ENCODE data around the gene TSPAN6. TPM values are rescaled to one million over a fixed set of nuclear protein-coding genes. Genes with fewer than 3 reads are reported as not detected.
A peak's percentile ranks its signal among the peaks of the same experiment; 100 is the strongest.

The TSPAN6 gene
- total and polyA plus RNA-seq, 2 of the 13 experiments (the other 11 are each of a cell fraction or from before 2014, with no cell fraction given) = 78.9 to 133 TPM

DNA sequence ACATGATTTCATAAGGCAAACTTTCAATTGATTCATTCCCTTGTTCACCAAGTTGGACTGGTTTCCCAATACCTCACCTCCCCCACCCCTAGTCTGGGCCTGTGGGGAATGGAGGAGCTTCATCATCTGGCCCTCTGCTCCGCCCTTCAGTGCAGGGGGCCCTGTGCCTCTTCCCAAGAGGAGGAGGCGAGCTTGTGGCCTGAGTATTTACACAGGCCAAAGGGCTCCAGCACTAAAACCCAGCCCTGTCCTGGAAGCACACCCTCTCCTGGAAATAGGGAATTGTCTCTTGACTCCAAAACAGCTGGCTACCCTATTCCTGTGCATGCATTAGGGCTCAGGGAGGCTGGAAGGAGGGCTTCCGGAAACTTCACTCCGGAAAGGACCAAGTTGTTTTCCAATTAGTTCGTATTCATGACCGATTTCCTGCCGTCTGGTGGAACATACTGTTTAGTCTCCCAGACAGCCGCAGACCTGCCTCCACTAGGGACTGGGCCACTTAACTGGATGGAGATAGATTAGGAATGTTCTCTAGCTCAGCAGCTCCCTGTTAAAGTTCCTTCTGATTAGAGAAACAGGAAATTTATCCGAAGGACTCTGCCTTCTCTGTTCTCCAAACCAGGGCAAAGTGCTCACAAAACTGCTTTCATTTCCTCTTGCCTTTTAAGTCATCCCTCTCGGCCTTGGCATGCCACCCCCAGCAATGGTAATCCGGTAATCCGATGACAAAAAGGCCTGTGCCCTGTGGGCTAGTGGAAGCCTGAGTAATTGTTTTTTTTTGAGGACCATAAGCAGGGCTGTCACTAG lies 13.1 kb upstream of the TSPAN6 start (continued):
- TF ChIP-seq, protein P1, sequence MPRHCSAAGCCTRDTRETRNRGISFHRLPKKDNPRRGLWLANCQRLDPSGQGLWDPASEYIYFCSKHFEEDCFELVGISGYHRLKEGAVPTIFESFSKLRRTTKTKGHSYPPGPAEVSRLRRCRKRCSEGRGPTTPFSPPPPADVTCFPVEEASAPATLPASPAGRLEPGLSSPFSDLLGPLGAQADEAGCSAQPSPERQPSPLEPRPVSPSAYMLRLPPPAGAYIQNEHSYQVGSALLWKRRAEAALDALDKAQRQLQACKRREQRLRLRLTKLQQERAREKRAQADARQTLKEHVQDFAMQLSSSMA (CRISPR knock-in tag; IDR thresholded peaks at IDR 0.05) = no peak
- TF ChIP-seq NFIC (IDR thresholded peaks at IDR 0.05; ENCODE audit: low read length) (no peak), ZNF547 (CRISPR knock-in tag; IDR thresholded peaks at IDR 0.05) (no peak), ZNF607 (CRISPR knock-in tag; IDR thresholded peaks at IDR 0.05; ENCODE audit: borderline replicate concordance) (no peak), ZBTB42 (CRISPR knock-in tag; IDR thresholded peaks at IDR 0.05) (no peak), ZFP37 (CRISPR knock-in tag; IDR thresholded peaks at IDR 0.05; ENCODE audit: borderline replicate concordance) (no peak), ZBTB1 (CRISPR knock-in tag; IDR thresholded peaks at IDR 0.05; ENCODE audit: borderline replicate concordance) (no peak), ZNF674 (CRISPR knock-in tag; IDR thresholded peaks at IDR 0.05; ENCODE audit: low read depth) (no peak), ZNF563 (CRISPR knock-in tag; IDR thresholded peaks at IDR 0.05) (no peak), GABPA (IDR thresholded peaks at IDR 0.05; ENCODE audit: low read depth, low read length) (no peak), GABPA (CRISPR knock-in tag; IDR thresholded peaks at IDR 0.05; ENCODE audit: low read depth) (peak; percentile 46; the same call in 1 of the 2 replicates), TCF7 (IDR thresholded peaks at IDR 0.05; ENCODE audit: low read depth) (no peak), XRCC5 (optimal IDR thresholded peaks at IDR 0.05; ENCODE audit: low read length) (peak; percentile 37), ZNF557 (CRISPR knock-in tag; IDR thresholded peaks at IDR 0.05) (no peak), SNAPC2 (CRISPR knock-in tag; IDR thresholded peaks at IDR 0.05) (no peak), ELF4 (CRISPR knock-in tag; IDR thresholded peaks at IDR 0.05; ENCODE audit: borderline replicate concordance) (no peak), ELF3 (CRISPR knock-in tag; IDR thresholded peaks at IDR 0.05) (no peak), ZC3H4 (CRISPR knock-in tag; IDR thresholded peaks at IDR 0.05; ENCODE audit: borderline replicate concordance) (no peak)
- TF ChIP-seq, protein P2, sequence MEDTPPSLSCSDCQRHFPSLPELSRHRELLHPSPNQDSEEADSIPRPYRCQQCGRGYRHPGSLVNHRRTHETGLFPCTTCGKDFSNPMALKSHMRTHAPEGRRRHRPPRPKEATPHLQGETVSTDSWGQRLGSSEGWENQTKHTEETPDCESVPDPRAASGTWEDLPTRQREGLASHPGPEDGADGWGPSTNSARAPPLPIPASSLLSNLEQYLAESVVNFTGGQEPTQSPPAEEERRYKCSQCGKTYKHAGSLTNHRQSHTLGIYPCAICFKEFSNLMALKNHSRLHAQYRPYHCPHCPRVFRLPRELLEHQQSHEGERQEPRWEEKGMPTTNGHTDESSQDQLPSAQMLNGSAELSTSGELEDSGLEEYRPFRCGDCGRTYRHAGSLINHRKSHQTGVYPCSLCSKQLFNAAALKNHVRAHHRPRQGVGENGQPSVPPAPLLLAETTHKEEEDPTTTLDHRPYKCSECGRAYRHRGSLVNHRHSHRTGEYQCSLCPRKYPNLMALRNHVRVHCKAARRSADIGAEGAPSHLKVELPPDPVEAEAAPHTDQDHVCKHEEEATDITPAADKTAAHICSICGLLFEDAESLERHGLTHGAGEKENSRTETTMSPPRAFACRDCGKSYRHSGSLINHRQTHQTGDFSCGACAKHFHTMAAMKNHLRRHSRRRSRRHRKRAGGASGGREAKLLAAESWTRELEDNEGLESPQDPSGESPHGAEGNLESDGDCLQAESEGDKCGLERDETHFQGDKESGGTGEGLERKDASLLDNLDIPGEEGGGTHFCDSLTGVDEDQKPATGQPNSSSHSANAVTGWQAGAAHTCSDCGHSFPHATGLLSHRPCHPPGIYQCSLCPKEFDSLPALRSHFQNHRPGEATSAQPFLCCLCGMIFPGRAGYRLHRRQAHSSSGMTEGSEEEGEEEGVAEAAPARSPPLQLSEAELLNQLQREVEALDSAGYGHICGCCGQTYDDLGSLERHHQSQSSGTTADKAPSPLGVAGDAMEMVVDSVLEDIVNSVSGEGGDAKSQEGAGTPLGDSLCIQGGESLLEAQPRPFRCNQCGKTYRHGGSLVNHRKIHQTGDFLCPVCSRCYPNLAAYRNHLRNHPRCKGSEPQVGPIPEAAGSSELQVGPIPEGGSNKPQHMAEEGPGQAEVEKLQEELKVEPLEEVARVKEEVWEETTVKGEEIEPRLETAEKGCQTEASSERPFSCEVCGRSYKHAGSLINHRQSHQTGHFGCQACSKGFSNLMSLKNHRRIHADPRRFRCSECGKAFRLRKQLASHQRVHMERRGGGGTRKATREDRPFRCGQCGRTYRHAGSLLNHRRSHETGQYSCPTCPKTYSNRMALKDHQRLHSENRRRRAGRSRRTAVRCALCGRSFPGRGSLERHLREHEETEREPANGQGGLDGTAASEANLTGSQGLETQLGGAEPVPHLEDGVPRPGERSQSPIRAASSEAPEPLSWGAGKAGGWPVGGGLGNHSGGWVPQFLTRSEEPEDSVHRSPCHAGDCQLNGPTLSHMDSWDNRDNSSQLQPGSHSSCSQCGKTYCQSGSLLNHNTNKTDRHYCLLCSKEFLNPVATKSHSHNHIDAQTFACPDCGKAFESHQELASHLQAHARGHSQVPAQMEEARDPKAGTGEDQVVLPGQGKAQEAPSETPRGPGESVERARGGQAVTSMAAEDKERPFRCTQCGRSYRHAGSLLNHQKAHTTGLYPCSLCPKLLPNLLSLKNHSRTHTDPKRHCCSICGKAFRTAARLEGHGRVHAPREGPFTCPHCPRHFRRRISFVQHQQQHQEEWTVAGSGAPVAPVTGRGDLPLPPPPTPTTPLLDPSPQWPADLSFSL (CRISPR knock-in tag; IDR thresholded peaks at IDR 0.05) = no peak
- TF ChIP-seq, protein P3, sequence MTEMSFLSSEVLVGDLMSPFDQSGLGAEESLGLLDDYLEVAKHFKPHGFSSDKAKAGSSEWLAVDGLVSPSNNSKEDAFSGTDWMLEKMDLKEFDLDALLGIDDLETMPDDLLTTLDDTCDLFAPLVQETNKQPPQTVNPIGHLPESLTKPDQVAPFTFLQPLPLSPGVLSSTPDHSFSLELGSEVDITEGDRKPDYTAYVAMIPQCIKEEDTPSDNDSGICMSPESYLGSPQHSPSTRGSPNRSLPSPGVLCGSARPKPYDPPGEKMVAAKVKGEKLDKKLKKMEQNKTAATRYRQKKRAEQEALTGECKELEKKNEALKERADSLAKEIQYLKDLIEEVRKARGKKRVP (CRISPR knock-in tag; IDR thresholded peaks at IDR 0.05) = peak in 1 of 2 experiments; percentile 48; a peak in 1 of 4 replicates
- TF ChIP-seq, protein P4, sequence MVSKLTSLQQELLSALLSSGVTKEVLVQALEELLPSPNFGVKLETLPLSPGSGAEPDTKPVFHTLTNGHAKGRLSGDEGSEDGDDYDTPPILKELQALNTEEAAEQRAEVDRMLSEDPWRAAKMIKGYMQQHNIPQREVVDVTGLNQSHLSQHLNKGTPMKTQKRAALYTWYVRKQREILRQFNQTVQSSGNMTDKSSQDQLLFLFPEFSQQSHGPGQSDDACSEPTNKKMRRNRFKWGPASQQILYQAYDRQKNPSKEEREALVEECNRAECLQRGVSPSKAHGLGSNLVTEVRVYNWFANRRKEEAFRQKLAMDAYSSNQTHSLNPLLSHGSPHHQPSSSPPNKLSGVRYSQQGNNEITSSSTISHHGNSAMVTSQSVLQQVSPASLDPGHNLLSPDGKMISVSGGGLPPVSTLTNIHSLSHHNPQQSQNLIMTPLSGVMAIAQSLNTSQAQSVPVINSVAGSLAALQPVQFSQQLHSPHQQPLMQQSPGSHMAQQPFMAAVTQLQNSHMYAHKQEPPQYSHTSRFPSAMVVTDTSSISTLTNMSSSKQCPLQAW (CRISPR knock-in tag; IDR thresholded peaks at IDR 0.05) = peak; percentile 58; the same call in 1 of the 2 replicates

Data from HepG2 (cell line).